Ishikawa (cell line): ENCODE measurements around the gene XRCC5.

Source experiments
- CEBPB ChIP-seq: IDR thresholded peaks from 2 replicates; pipeline ENCODE4 v1.6.1; 2012
- CREB1 ChIP-seq: IDR thresholded peaks from 2 replicates; pipeline ENCODE4 v1.6.1; 2012; ENCODE audit warnings: low read depth
- EGR1 ChIP-seq: IDR thresholded peaks from 2 replicates; pipeline ENCODE4 v1.6.1; 2012
- EP300 ChIP-seq: IDR thresholded peaks from 2 replicates; pipeline ENCODE4 v1.6.1; 2012; ENCODE audit warnings: borderline replicate concordance
- FOXM1 ChIP-seq: IDR thresholded peaks from 2 replicates; pipeline ENCODE4 v1.6.1; 2012; ENCODE audit warnings: low read depth, borderline replicate concordance
- NFIC ChIP-seq: IDR thresholded peaks from 2 replicates; pipeline ENCODE4 v1.6.1; 2012
- RAD21 ChIP-seq: IDR thresholded peaks from 2 replicates; pipeline ENCODE4 v1.6.1; 2012; ENCODE audit warnings: low read depth
- TAF1 ChIP-seq: IDR thresholded peaks from 2 replicates; pipeline ENCODE4 v1.6.1; 2012; ENCODE audit warnings: low read depth, mild to moderate bottlenecking
- TCF12 ChIP-seq: IDR thresholded peaks from 2 replicates; pipeline ENCODE4 v1.6.1; 2012; ENCODE audit warnings: low read depth
- TEAD4 ChIP-seq: IDR thresholded peaks from 2 replicates; pipeline ENCODE4 v1.6.1; 2012
- YY1 ChIP-seq: IDR thresholded peaks from 2 replicates; pipeline ENCODE4 v1.6.1; 2012; ENCODE audit warnings: low read depth
- ZBTB7A ChIP-seq: IDR thresholded peaks from 2 replicates; pipeline ENCODE4 v1.6.1; 2012; ENCODE audit warnings: low read depth
- TF ChIP-seq, protein P1 (sequence below): IDR thresholded peaks from 2 replicates; pipeline ENCODE4 v1.6.1; 2012; ENCODE audit warnings: low read depth, mild to moderate bottlenecking
- TF ChIP-seq, protein P2 (sequence below): IDR thresholded peaks from 2 replicates; pipeline ENCODE4 v1.6.1; 2012
- TF ChIP-seq, protein P3 (sequence below): IDR thresholded peaks from 2 replicates; pipeline ENCODE4 v1.6.1; 2012

Gene XRCC5

DNA sequence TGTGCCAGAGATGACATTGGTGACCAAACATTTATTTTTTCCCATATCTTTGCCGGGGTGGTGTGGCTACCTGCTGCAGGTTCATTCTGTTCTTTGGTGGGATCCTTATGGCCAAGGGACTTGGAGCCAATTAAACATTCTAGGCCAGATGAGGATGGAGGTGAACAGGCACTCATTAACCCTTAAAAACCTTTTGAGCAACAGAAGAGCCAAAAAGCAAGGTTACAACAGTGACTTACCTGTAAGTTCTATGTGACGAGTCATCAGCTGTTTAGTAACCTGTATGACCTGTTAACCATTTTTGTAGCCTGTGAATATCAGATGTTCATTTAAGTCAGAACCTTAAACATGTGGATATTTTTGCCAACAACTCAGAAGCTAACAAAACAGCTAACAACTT, 105.6 kb downstream of the XRCC5 start:
- TF ChIP-seq TAF1 (no peak), CREB1 (no peak), FOXM1 (no peak), TCF12 (no peak), CEBPB (no peak), EGR1 (no peak), TEAD4 (no peak), NFIC (no peak), RAD21 (no peak), ZBTB7A (no peak)
- TF ChIP-seq, protein P1, sequence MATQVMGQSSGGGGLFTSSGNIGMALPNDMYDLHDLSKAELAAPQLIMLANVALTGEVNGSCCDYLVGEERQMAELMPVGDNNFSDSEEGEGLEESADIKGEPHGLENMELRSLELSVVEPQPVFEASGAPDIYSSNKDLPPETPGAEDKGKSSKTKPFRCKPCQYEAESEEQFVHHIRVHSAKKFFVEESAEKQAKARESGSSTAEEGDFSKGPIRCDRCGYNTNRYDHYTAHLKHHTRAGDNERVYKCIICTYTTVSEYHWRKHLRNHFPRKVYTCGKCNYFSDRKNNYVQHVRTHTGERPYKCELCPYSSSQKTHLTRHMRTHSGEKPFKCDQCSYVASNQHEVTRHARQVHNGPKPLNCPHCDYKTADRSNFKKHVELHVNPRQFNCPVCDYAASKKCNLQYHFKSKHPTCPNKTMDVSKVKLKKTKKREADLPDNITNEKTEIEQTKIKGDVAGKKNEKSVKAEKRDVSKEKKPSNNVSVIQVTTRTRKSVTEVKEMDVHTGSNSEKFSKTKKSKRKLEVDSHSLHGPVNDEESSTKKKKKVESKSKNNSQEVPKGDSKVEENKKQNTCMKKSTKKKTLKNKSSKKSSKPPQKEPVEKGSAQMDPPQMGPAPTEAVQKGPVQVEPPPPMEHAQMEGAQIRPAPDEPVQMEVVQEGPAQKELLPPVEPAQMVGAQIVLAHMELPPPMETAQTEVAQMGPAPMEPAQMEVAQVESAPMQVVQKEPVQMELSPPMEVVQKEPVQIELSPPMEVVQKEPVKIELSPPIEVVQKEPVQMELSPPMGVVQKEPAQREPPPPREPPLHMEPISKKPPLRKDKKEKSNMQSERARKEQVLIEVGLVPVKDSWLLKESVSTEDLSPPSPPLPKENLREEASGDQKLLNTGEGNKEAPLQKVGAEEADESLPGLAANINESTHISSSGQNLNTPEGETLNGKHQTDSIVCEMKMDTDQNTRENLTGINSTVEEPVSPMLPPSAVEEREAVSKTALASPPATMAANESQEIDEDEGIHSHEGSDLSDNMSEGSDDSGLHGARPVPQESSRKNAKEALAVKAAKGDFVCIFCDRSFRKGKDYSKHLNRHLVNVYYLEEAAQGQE: no peak
- TF ChIP-seq, protein P2, sequence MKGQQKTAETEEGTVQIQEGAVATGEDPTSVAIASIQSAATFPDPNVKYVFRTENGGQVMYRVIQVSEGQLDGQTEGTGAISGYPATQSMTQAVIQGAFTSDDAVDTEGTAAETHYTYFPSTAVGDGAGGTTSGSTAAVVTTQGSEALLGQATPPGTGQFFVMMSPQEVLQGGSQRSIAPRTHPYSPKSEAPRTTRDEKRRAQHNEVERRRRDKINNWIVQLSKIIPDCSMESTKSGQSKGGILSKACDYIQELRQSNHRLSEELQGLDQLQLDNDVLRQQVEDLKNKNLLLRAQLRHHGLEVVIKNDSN: no peak
- TF ChIP-seq, protein P3, sequence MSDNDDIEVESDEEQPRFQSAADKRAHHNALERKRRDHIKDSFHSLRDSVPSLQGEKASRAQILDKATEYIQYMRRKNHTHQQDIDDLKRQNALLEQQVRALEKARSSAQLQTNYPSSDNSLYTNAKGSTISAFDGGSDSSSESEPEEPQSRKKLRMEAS: no peak

DNA sequence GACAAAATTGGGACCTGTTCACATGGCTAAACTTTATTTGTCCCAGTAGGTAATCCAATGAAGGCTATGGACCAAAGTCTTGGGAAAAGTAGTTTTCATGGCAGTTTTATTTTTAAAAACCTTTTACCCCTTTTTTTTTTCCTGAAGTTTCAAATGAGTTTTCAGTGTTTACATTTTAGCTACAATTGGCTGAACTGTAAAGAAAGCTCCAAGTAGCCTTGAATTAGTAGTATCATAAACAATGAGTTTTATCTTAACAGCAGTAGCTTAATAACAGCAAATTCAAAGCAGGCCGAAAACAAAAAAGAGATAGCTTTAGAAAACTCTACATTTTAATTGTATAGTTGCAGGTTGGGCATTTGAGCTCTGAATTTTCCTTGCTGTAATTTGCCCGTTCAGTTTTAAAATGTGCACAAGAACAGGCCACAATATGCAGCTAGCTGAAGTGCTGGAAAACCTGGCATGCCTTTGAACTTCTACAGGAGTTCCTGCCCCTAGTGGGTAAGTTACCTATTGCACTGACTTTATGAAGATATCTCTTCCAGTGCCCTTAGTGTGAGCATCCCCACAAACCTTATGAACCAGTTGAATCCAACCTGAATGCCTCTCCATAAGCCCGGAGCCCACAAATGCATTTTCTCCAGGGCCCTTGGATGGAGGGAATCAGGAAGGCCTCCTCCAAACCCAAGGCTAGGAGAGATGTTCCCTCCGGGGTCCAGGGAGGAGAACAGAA, 106.7 kb downstream of the XRCC5 start:
- TF ChIP-seq RAD21: no peak

DNA sequence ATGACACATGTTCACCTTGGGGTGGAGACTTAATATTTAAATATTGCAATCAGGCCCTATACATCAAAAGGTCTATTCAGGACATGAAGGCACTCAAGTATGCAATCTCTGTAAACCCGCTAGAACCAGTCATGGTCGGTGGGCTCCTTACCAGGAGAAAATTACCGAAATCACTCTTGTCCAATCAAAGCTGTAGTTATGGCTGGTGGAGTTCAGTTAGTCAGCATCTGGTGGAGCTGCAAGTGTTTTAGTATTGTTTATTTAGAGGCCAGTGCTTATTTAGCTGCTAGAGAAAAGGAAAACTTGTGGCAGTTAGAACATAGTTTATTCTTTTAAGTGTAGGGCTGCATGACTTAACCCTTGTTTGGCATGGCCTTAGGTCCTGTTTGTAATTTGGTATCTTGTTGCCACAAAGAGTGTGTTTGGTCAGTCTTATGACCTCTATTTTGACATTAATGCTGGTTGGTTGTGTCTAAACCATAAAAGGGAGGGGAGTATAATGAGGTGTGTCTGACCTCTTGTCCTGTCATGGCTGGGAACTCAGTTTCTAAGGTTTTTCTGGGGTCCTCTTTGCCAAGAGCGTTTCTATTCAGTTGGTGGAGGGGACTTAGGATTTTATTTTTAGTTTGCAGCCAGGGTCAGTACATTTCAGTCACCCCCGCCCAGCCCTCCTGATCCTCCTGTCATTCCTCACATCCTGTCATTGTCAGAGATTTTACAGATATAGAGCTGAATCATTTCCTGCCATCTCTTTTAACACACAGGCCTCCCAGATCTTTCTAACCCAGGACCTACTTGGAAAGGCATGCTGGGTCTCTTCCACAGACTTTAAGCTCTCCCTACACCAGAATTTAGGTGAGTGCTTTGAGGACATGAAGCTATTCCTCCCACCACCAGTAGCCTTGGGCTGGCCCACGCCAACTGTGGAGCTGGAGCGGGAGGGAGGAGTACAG, 108.1 kb downstream of the XRCC5 start:
- no peak for TF ChIP-seq ZBTB7A
- no peak for TF ChIP-seq CREB1
- TF ChIP-seq, protein P3: no peak
- TF ChIP-seq CEBPB: no peak
- TF ChIP-seq FOXM1: no peak
- no peak for TF ChIP-seq RAD21

DNA sequence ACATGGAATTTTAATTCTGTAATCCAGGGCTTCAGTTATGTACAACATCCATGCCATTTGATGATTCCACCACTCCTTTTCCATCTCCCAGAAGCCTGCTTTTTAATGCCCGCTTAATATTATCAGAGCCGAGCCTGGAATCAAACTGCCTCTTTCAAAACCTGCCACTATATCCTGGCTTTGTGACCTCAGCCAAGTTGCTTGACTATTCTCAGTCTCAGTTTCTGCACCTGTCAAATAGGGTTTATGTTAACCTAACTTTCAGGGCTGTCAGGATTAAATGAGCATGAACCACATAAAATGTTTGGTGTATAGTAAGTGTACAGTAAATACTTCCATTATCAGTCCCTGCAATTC, 108.7 kb downstream of the XRCC5 start:
- TF ChIP-seq, protein P1: no peak
- TF ChIP-seq ZBTB7A (no peak), YY1 (no peak), CEBPB (no peak), TCF12 (no peak), EP300 (no peak), TEAD4 (no peak), RAD21 (no peak)
- TF ChIP-seq, protein P3: no peak
- TF ChIP-seq, protein P2: no peak

DNA sequence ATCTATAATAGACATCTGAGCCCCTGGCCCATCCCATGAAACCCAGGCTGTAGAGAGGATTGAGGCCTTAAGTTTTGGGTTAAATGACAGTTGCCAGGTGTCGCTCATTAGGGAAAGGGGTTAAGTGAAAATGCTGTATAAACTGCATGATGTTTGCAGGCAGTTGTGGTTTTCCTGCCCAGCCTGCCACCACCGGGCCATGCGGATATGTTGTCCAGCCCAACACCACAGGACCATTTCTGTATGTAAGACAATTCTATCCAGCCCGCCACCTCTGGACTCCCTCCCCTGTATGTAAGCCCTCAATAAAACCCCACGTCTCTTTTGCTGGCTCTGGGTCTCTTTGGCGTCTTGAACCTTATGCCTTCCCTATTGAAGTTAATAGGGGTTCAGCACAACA, 110.7 kb downstream of the XRCC5 start:
- TF ChIP-seq EGR1: no peak
- TF ChIP-seq TAF1: no peak
- TF ChIP-seq NFIC: no peak
- TF ChIP-seq CEBPB: no peak
- TF ChIP-seq FOXM1: no peak
- no peak for TF ChIP-seq RAD21
- TF ChIP-seq, protein P2: no peak
- no peak for TF ChIP-seq EP300
- TF ChIP-seq YY1: no peak
